ENCODE measurements around the gene LMCD1.

LMCD1 gene

GRCh38 chr3:8501371-8502131, at the start of gene LMCD1:
Gene LMCD1, plus strand, starts transcription at chr3:8501823. Its CDS starts 116 bp downstream, at chr3:8501939.
- DNase-seq (ENCODE audit: insufficient read length, low spot score) (peak; percentile 75), FAIRE-seq (peak; percentile 62)

GRCh38 chr3:8452112-8452511, 49.5 kb upstream of the LMCD1 start:
- DNase-seq (ENCODE audit: insufficient read length, low spot score), result no peak
- no peak for FAIRE-seq

GRCh38 chr3:8453153-8453552, 48.5 kb upstream of the LMCD1 start:
- FAIRE-seq (no peak), DNase-seq (ENCODE audit: insufficient read length, low spot score) (no peak)

GRCh38 chr3:8455526-8456411, 45.9 kb upstream of the LMCD1 start:
- no peak for DNase-seq (ENCODE audit: insufficient read length, low spot score)
- no peak for FAIRE-seq

GRCh38 chr3:8456412-8456811, 45.2 kb upstream of the LMCD1 start:
- FAIRE-seq (no peak), DNase-seq (ENCODE audit: insufficient read length, low spot score) (no peak)

GRCh38 chr3:8457039-8457438, 44.6 kb upstream of the LMCD1 start:
- DNase-seq (ENCODE audit: insufficient read length, low spot score) (no peak), FAIRE-seq (no peak)

GRCh38 chr3:8458238-8458661, 43.4 kb upstream of the LMCD1 start:
- no peak for FAIRE-seq
- DNase-seq (ENCODE audit: insufficient read length, low spot score), result no peak

- DNase-seq (ENCODE audit: insufficient read length, low spot score) (no peak), FAIRE-seq (no peak)
These were observed 42.9 kb upstream of the LMCD1 start for GRCh38 chr3:8458711-8459110.

- FAIRE-seq (no peak), DNase-seq (ENCODE audit: insufficient read length, low spot score) (no peak)
These were observed 41.4 kb upstream of the LMCD1 start for GRCh38 chr3:8460050-8460708.

GRCh38 chr3:8460815-8461456, 40.7 kb upstream of the LMCD1 start:
- DNase-seq (ENCODE audit: insufficient read length, low spot score) (no peak), FAIRE-seq (no peak)

- FAIRE-seq (no peak), DNase-seq (ENCODE audit: insufficient read length, low spot score) (no peak)
These were observed 37.0 kb upstream of the LMCD1 start for GRCh38 chr3:8464668-8465067.

- DNase-seq (ENCODE audit: insufficient read length, low spot score), result no peak
- FAIRE-seq, result no peak
These were observed 35.1 kb upstream of the LMCD1 start for GRCh38 chr3:8466526-8466925.

GRCh38 chr3:8470801-8471200, 30.8 kb upstream of the LMCD1 start:
- FAIRE-seq (no peak), DNase-seq (ENCODE audit: insufficient read length, low spot score) (no peak)

- no peak for FAIRE-seq
- no peak for DNase-seq (ENCODE audit: insufficient read length, low spot score)
These were observed 29.1 kb upstream of the LMCD1 start for GRCh38 chr3:8472549-8472948.

- FAIRE-seq (no peak), DNase-seq (ENCODE audit: insufficient read length, low spot score) (no peak)
These were observed 28.6 kb upstream of the LMCD1 start for GRCh38 chr3:8473029-8473428.

GRCh38 chr3:8473990-8474389, 27.6 kb upstream of the LMCD1 start:
- DNase-seq (ENCODE audit: insufficient read length, low spot score) (no peak), FAIRE-seq (no peak)

- FAIRE-seq, result no peak
These were observed 26.6 kb upstream of the LMCD1 start for GRCh38 chr3:8474991-8475390.

GRCh38 chr3:8480699-8481098, 20.9 kb upstream of the LMCD1 start:
- FAIRE-seq (no peak), DNase-seq (ENCODE audit: insufficient read length, low spot score) (no peak)

More at GRCh38 chr3:8474991-8475390, 26.6 kb upstream of the LMCD1 start:
- no peak for DNase-seq (ENCODE audit: insufficient read length, low spot score)

GRCh38 chr3:8481380-8481779, 20.2 kb upstream of the LMCD1 start:
- FAIRE-seq (no peak), DNase-seq (ENCODE audit: insufficient read length, low spot score) (no peak)

- no peak for FAIRE-seq
- DNase-seq (ENCODE audit: insufficient read length, low spot score), result no peak
These were observed 19.4 kb upstream of the LMCD1 start for GRCh38 chr3:8482263-8482662.
